A549 (cell line): ENCODE data around the gene ITPA. TPM values are rescaled to one million over a fixed set of nuclear protein-coding genes. Genes with fewer than 3 reads are reported as not detected.

Experiments
- ATAC-seq, 2 experiments: fragments of 200-7000 bp in 1 of 2; fragments of >200 bp in 1 of 2; cut with Nextera tagmentation in 1 of 2; cut with Tn5 transposase in 1 of 2; 3 replicates each; pipeline versions ENCODE4 v1.8.0 to v1.9.1; 2018 to 2020; ENCODE audit warnings: mild to moderate bottlenecking in 1 of 2, moderate library complexity in 1 of 2
- CTCF ChIA-PET: fragments of 300-600 bp; sonication (Branson Sonifier 250); formaldehyde crosslinking; extraction: SDS; loops from one replicate; lab custom pipeline; 2021; ENCODE audit warnings: antibody characterized with exemption, inconsistent platforms; lab: Yijun Ruan, JAX
- POLR2A ChIA-PET: fragments of 350-600 bp; formaldehyde crosslinking; extraction: SDS; loops from one replicate; lab custom pipeline; 2021; ENCODE audit warnings: antibody characterized with exemption, inconsistent platforms; lab: Yijun Ruan, JAX
- DNase-seq, 2 experiments: peaks; one replicate each; pipeline versions ENCODE4 v3.0.0 to v3.0.0-alpha.2; 2011 to 2016; ENCODE audit warnings: low read depth in 1 of 2, low spot score in 1 of 2
- FAIRE-seq: peaks from 2 replicates; lab custom pipeline; 2011; peaks lifted over from hg19 to GRCh38; lab: Jason Lieb, UNC
- H3K27ac ChIP-seq, 2 experiments: fragments of >200 bp; sonication (Bioruptor Twin); formaldehyde crosslinking; 3 replicates each; pipeline ENCODE4 v1.5.1; 2016 to 2017
- H3K4me1 ChIP-seq: fragments of >200 bp; sonication (Bioruptor Twin); formaldehyde crosslinking; 3 replicates; pipeline ENCODE4 v1.6.1; 2016
- H3K4me2 ChIP-seq: fragments of >200 bp; sonication (Bioruptor Twin); formaldehyde crosslinking; 3 replicates; pipeline ENCODE4 v1.6.1; 2016
- H3K4me3 ChIP-seq: fragments of >200 bp; sonication (Bioruptor Twin); formaldehyde crosslinking; 3 replicates; pipeline ENCODE4 v1.5.1; 2016
- H3K9me3 ChIP-seq: fragments of >200 bp; sonication (Bioruptor Twin); formaldehyde crosslinking; 3 replicates; pipeline ENCODE4 v1.6.1; 2016
- BHLHE40 ChIP-seq: IDR thresholded peaks from 2 replicates; pipeline ENCODE4 v1.6.1; 2012; ENCODE audit warnings: low read depth, low read length, inconsistent platforms
- CBX2 ChIP-seq: fragments of 200-600 bp; sonication (generic); IDR thresholded peaks from 2 replicates; pipeline ENCODE4 v1.6.1; 2016; ENCODE audit warnings: low read depth, mild to moderate bottlenecking, borderline replicate concordance
- CBX8 ChIP-seq: fragments of 200-600 bp; sonication (generic); IDR thresholded peaks from 2 replicates; pipeline ENCODE4 v1.6.1; 2016
- EHMT2 ChIP-seq: fragments of 200-600 bp; sonication (generic); IDR thresholded peaks from 2 replicates; pipeline ENCODE4 v1.6.1; 2016; ENCODE audit warnings: antibody characterized with exemption, low read depth, mild to moderate bottlenecking, moderate library complexity
- FOSB ChIP-seq: fragments of 250-450 bp; sonication (Bioruptor Pico); IDR thresholded peaks from 2 replicates; pipeline ENCODE4 v1.5.0; 2020; ENCODE audit warnings: mild to moderate bottlenecking, moderate library complexity
- GATA3 ChIP-seq: IDR thresholded peaks from 2 replicates; pipeline ENCODE4 v1.6.1; 2012; ENCODE audit warnings: borderline replicate concordance
- HOXA7 ChIP-seq: fragments of 250-450 bp; sonication (Bioruptor Pico); IDR thresholded peaks from 2 replicates; pipeline ENCODE4 v1.5.0; 2020; ENCODE audit warnings: mild to moderate bottlenecking, moderate library complexity
- JUN ChIP-seq, 2 experiments: fragments of >200 bp; sonication (Bioruptor Twin); formaldehyde crosslinking; IDR thresholded peaks; 2 replicates in 1 of 2; 3 replicates in 1 of 2; pipeline ENCODE4 v1.6.1; 2016 to 2017
- KDM5A ChIP-seq: fragments of 200-600 bp; sonication (generic); IDR thresholded peaks from 2 replicates; pipeline ENCODE4 v1.6.1; 2016; ENCODE audit warnings: antibody characterized with exemption, mild to moderate bottlenecking
- NFE2L2 ChIP-seq: fragments of 150-350 bp; conservative IDR thresholded peaks from 2 replicates; pipeline ENCODE4 v1.6.1; 2014; ENCODE audit warnings: low read length
- NR3C1 ChIP-seq: fragments of >200 bp; sonication (Bioruptor Twin); formaldehyde crosslinking; IDR thresholded peaks from 3 replicates; pipeline ENCODE4 v1.6.1; 2017
- POLR2A ChIP-seq: IDR thresholded peaks from 2 replicates; pipeline ENCODE4 v1.6.1; 2012; ENCODE audit warnings: mild to moderate bottlenecking, low read length
- RARB ChIP-seq: fragments of 250-450 bp; sonication (Bioruptor Pico); IDR thresholded peaks from 2 replicates; pipeline ENCODE4 v1.8.0; 2021; ENCODE audit warnings: mild to moderate bottlenecking, moderate library complexity
- RNF2 ChIP-seq: fragments of 200-600 bp; sonication (generic); IDR thresholded peaks from 2 replicates; pipeline ENCODE4 v1.6.1; 2016; ENCODE audit warnings: low read depth, mild to moderate bottlenecking, antibody characterized with exemption, moderate library complexity, borderline replicate concordance
- SMC3 ChIP-seq: fragments of >200 bp; sonication (Bioruptor Twin); formaldehyde crosslinking; IDR thresholded peaks from 3 replicates; pipeline ENCODE4 v1.6.1; 2018; ENCODE audit warnings: inconsistent platforms
- TFCP2L1 ChIP-seq: fragments of 250-450 bp; sonication (Bioruptor Pico); IDR thresholded peaks from 2 replicates; pipeline ENCODE4 v1.5.0; 2021; ENCODE audit warnings: mild to moderate bottlenecking
- ZC3H11A ChIP-seq: fragments of 450-650 bp; IDR thresholded peaks from 2 replicates; pipeline ENCODE4 v1.6.1; 2014; ENCODE audit warnings: antibody characterized with exemption, mild to moderate bottlenecking
- WGBS: methylation state at CpG from one replicate; pipeline ENCODE4 v1.1.6; 2017; ENCODE audit errors: missing lambda C conversion rate; 5-methylcytosine and 5-hydroxymethylcytosine counted together
- polyA plus RNA-seq, 4 experiments: library from polyadenylated mRNA; depleted of rRNA in 3 of 4; stranded (reverse); fragments of >200 nt; fragmentation: RNase III in 1 of 4; extraction: RNeasy Plus Mini Kit Qiagen cat#74134 plus additional on column Dnase treatment in 1 of 4; gene quantifications; 2 replicates in 3 of 4; 3 replicates in 1 of 4; pipeline ENCODE4 v1.2.3, GENCODE V29; 2011 to 2017
- TF ChIP-seq, protein P1 (sequence below): fragments of >200 bp; sonication (Bioruptor Twin); formaldehyde crosslinking; IDR thresholded peaks from 3 replicates; pipeline ENCODE4 v1.6.1; 2016
- TF ChIP-seq, protein P2 (sequence below): IDR thresholded peaks from 2 replicates; pipeline ENCODE4 v1.6.1; 2012
- TF ChIP-seq, protein P3 (sequence below): IDR thresholded peaks from 2 replicates; pipeline ENCODE4 v1.6.1; 2012; ENCODE audit warnings: low read depth, borderline replicate concordance

Gene ITPA
- polyA plus RNA-seq, 2 of the 4 experiments (the other 2 are of a cell fraction): 54.0 to 106 TPM

DNA sequence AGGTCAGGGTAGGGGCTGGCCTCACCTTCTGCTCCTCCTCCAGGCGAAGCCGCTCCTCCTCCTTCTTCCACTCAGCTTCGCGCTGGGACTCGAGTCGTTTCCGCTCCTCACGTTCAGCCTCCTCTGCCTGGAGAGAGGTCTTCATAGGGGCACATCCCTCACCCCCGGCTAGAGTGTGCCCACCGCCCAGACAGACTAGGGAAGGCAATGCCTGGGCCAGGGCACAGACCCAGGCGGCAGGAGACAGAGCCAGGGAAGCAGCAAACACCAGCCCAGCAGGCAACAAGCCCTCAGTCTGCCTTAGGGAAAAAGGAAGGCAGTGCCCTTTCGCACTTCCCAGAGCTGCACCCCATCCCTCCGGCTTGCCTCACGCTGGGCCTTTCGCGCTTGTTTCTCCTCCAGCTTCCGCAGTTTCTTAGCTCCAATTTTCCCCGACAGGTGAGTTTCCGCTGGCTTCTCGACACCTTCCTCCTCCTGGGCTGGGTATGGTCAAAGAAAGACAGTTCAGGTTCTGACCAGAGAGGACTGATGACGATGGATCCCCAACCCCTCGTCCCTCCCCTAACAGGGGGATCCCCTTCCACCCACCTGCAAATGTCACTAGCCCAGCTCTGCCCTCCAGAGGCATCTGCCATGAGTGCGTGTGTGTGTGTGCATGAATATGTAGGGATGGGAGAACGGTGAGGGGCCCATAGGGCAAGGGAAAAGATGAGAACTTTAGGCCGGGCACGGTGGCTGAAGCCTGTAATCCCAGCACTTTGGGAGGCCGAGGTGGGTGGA is 9.1 kb upstream of the ITPA start:
- no peak for FAIRE-seq
- CTCF ChIA-PET: interaction anchor here (0.8 to 1.0 kb wide), 2 partner anchors 8 to 18 kb away, joined by 3 read pairs; no protein-coding TSS in a partner anchor
- no peaks in the 10 kb centered on the region for H3K9me3 ChIP-seq
- POLR2A ChIA-PET: interaction anchor here (0.9 kb wide), 1 partner anchor 9 kb away, joined by 3 read pairs; the partner anchor contains the start of gene ITPA
- H3K4me1 ChIP-seq: peaks cover 8% of the 10 kb centered on the region; the same call in 2 of the 3 replicates
- TF ChIP-seq FOSB (no peak), HOXA7 (CRISPR knock-in tag) (no peak), NFE2L2 (no peak), BHLHE40 (no peak), TFCP2L1 (CRISPR knock-in tag) (no peak), SMC3 (no peak)
- no peak for ATAC-seq
- H3K27ac ChIP-seq: no peak overlapping the region
- WGBS: 94% methylated on average over 27 of the region's 27 CpGs
- H3K4me3 ChIP-seq: no peak overlapping the region
- DNase-seq: no peak
- H3K4me2 ChIP-seq: no peak overlapping the region

DNA sequence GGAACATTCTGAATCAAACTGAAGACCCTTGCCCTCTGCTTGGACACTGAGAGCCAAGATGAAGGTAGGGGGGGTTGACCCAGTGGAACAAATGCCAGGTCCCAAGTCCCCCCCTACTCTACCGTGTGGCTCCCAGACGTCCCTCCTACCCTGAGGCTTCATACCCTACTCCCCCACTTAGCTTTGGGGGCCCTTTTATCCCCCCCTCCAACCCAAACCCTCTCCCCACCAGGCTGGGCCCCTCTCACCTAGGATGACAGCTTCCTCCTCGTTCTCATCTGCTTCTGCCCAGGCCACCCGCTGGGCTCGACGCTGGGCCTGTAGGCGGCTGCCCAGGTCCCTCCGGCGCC is 6.4 kb upstream of the ITPA start:
- ChIA-PET CTCF (interaction anchor here (0.7 to 1.3 kb wide), 5 partner anchors 11 to 149 kb away, joined by 3 to 4 read pairs (median 3); no protein-coding TSS in a partner anchor), POLR2A (no interaction called here)
- Histone ChIP-seq H3K4me2 (peak overlapping the region; percentile 96), H3K4me1 (peaks cover 8% of the 10 kb centered on the region), H3K9me3 (no peaks in the 10 kb centered on the region), H3K4me3 (peak overlapping the region; percentile 86), H3K27ac (peak overlapping the region; percentile 94)
- DNase-seq: no peak
- ATAC-seq: no peak
- TF ChIP-seq RARB (CRISPR knock-in tag) (no peak), CBX8 (no peak), NR3C1 (no peak), CBX2 (no peak), RNF2 (no peak), NFE2L2 (no peak)
- TF ChIP-seq, protein P1, sequence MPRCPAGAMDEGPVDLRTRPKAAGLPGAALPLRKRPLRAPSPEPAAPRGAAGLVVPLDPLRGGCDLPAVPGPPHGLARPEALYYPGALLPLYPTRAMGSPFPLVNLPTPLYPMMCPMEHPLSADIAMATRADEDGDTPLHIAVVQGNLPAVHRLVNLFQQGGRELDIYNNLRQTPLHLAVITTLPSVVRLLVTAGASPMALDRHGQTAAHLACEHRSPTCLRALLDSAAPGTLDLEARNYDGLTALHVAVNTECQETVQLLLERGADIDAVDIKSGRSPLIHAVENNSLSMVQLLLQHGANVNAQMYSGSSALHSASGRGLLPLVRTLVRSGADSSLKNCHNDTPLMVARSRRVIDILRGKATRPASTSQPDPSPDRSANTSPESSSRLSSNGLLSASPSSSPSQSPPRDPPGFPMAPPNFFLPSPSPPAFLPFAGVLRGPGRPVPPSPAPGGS: no peak
- 63% methylated on average over 7 of the region's 9 CpGs for WGBS
- FAIRE-seq: no peak

DNA sequence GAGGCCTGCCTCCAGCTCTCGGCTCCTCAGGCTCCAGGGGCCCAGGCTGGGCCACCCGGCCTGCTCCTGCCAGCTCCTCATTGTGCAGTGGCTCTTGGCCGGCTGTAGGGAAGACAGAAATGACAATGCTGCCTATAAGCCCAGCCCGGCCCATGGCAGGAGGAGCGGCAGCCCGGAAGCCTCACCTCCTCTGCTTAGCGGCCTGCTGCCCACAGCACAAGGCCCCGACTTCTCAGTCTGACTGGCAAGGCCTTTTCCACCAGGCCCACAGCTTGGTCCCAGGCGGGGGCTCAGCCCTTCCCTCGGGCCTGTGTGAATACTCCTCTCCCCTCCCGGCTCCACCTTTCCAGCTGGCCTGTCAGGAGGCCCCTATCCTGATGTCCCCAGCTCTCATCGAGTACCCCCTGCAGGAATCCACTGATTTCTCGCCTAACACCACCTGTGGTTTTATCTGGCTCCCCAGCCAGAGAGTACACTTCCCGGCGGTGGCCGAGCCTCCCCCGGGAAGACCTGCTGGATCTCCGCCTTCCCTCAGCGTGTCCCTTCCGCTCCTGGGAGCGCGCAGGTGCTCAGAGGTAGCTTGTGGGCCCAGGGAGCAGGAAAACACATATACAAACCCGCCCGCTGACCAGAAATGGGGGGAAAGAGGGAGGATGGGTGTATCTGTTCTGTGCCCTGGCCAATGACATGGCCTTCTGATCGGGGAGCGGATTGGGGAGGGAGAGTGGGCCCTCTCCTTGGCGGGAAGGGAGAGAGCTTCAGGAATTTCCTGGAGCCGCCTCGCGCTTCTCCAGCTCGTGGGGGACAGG is 5.8 kb upstream of the ITPA start:
- peak overlapping the region; percentile 86 for H3K4me3 ChIP-seq
- 0 out of 2 replicates have a peak, but pooled peaks have one; percentile 15 for TF ChIP-seq KDM5A
- 0 out of 2 replicates have a peak, but pooled peaks have one; percentile 25 for TF ChIP-seq FOSB
- TF ChIP-seq EHMT2: no peak
- TF ChIP-seq, protein P2, sequence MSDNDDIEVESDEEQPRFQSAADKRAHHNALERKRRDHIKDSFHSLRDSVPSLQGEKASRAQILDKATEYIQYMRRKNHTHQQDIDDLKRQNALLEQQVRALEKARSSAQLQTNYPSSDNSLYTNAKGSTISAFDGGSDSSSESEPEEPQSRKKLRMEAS: no peak
- 0 out of 2 replicates have a peak, but pooled peaks have one; percentile 7 for TF ChIP-seq GATA3
- no peak for TF ChIP-seq JUN (IDR thresholded peaks at IDR 0.05)
- TF ChIP-seq POLR2A: peak; percentile 22; the same call in 1 of the 2 replicates
- no peak for TF ChIP-seq NR3C1
- TF ChIP-seq, protein P3, sequence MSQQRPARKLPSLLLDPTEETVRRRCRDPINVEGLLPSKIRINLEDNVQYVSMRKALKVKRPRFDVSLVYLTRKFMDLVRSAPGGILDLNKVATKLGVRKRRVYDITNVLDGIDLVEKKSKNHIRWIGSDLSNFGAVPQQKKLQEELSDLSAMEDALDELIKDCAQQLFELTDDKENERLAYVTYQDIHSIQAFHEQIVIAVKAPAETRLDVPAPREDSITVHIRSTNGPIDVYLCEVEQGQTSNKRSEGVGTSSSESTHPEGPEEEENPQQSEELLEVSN: peak; percentile 8; the same call in 1 of the 2 replicates
- no peak for TF ChIP-seq ZC3H11A
- TF ChIP-seq, all 56 proteins: peak for 5
- no peak for FAIRE-seq
- DNase-seq: no peak
- peaks cover 14% of the 10 kb centered on the region for H3K4me1 ChIP-seq
- no peaks in the 10 kb centered on the region for H3K9me3 ChIP-seq
- peak overlapping the region; percentile 96 for H3K4me2 ChIP-seq
- CTCF ChIA-PET: interaction anchor here (0.7 to 1.3 kb wide), 5 partner anchors 12 to 150 kb away, joined by 3 to 4 read pairs (median 3); no protein-coding TSS in a partner anchor
- POLR2A ChIA-PET: interaction anchor here (1.1 kb wide), 1 partner anchor 22 kb away, joined by 4 read pairs; no protein-coding TSS in a partner anchor
- peak overlapping the region; percentile 94 for H3K27ac ChIP-seq
- peak; percentile 16 to 55; a peak in 5 of 6 replicates for ATAC-seq
- 8% methylated on average over 29 of the region's 31 CpGs for WGBS
